ENCODE results near the gene ATOSB. TPM values are rescaled to one million over a fixed set of nuclear protein-coding genes. Genes with fewer than 3 reads are reported as not detected.

ATOSB gene
- total RNA-seq, 1 donor from 2014 or later = 20.3 TPM

GRCh38 chr9:35060548-35061207 is 55.0 kb downstream of the ATOSB start:
- H3K27ac ChIP-seq = no peak overlapping the region
- H3K36me3 ChIP-seq = peaks cover 100% of the 10 kb centered on the region
- no peaks in the 10 kb centered on the region for H3K9me3 ChIP-seq
- no peak overlapping the region for H3K4me3 ChIP-seq
- intact Hi-C loops (cut with DNase I) = no loop called here
- DNase-seq (no peak), ATAC-seq (no peak)
- TF ChIP-seq, protein P1, sequence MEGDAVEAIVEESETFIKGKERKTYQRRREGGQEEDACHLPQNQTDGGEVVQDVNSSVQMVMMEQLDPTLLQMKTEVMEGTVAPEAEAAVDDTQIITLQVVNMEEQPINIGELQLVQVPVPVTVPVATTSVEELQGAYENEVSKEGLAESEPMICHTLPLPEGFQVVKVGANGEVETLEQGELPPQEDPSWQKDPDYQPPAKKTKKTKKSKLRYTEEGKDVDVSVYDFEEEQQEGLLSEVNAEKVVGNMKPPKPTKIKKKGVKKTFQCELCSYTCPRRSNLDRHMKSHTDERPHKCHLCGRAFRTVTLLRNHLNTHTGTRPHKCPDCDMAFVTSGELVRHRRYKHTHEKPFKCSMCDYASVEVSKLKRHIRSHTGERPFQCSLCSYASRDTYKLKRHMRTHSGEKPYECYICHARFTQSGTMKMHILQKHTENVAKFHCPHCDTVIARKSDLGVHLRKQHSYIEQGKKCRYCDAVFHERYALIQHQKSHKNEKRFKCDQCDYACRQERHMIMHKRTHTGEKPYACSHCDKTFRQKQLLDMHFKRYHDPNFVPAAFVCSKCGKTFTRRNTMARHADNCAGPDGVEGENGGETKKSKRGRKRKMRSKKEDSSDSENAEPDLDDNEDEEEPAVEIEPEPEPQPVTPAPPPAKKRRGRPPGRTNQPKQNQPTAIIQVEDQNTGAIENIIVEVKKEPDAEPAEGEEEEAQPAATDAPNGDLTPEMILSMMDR (IDR thresholded peaks at IDR 0.05) = no peak
- no peaks in the 10 kb centered on the region for H3K27me3 ChIP-seq
- no peaks in the 10 kb centered on the region for H3K4me1 ChIP-seq

GRCh38 chr9:35059438-35059837 is 56.2 kb downstream of the ATOSB start:
- no peak for DNase-seq
- Histone ChIP-seq H3K36me3 (peaks cover 100% of the 10 kb centered on the region), H3K4me3 (no peak overlapping the region), H3K27ac (no peak overlapping the region), H3K27me3 (no peaks in the 10 kb centered on the region), H3K4me1 (no peaks in the 10 kb centered on the region), H3K9me3 (no peaks in the 10 kb centered on the region)
- TF ChIP-seq, protein P1 (IDR thresholded peaks at IDR 0.05) = no peak
- no peak for ATAC-seq
- intact Hi-C loops (cut with DNase I) = no loop called here

- Histone ChIP-seq H3K4me3 (no peak overlapping the region), H3K27me3 (no peaks in the 10 kb centered on the region), H3K9me3 (no peaks in the 10 kb centered on the region), H3K27ac (no peak overlapping the region), H3K36me3 (peaks cover 86% of the 10 kb centered on the region), H3K4me1 (no peaks in the 10 kb centered on the region)
- TF ChIP-seq, protein P1 (IDR thresholded peaks at IDR 0.05) = no peak
- DNase-seq (no peak), ATAC-seq (no peak)
- intact Hi-C loops (cut with DNase I) = no loop called here
Measured at GRCh38 chr9:35057271-35057620, 58.4 kb downstream of the ATOSB start.

DNA sequence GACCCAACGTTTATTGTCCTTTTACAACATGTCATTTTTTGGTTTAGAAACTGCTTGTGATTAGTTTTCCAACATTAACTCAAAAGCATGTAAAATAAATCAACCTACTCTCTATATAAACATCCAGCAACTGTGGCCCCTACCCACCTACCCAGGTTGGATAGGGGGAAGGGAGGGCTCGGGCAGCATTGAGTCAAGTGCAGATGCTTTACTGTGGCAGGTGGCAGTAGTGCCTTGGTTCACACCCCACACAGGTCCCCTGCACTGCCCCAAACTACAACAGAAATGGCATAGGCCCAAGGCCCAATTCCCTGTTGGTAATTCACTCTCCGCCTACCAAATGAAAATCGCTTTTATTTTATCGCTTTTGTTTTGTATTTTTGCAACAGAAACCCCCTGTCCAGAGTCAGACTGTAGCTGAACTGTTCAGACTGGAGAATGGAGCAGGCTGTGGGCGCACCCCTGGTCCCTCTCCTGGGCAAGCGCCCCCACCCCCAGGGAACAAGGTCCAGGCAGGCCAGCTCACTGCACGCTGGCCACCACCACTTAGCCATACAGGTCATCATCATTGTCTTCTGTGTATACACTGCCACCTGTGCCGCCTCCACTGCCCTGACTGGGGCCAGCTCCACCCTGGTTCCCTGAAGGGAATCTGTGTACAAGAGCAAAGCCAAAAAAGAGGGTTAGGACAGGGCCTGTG is 58.9 kb downstream of the ATOSB start:
- no peak for DNase-seq
- H3K4me3 ChIP-seq = no peak overlapping the region
- intact Hi-C loops (cut with DNase I) = no loop called here
- peaks cover 86% of the 10 kb centered on the region for H3K36me3 ChIP-seq
- H3K4me1 ChIP-seq = no peaks in the 10 kb centered on the region
- H3K9me3 ChIP-seq = no peaks in the 10 kb centered on the region
- TF ChIP-seq, protein P1 (IDR thresholded peaks at IDR 0.05) = no peak
- no peaks in the 10 kb centered on the region for H3K27me3 ChIP-seq
- peak; percentile 28 for ATAC-seq
- H3K27ac ChIP-seq = no peak overlapping the region

DNA sequence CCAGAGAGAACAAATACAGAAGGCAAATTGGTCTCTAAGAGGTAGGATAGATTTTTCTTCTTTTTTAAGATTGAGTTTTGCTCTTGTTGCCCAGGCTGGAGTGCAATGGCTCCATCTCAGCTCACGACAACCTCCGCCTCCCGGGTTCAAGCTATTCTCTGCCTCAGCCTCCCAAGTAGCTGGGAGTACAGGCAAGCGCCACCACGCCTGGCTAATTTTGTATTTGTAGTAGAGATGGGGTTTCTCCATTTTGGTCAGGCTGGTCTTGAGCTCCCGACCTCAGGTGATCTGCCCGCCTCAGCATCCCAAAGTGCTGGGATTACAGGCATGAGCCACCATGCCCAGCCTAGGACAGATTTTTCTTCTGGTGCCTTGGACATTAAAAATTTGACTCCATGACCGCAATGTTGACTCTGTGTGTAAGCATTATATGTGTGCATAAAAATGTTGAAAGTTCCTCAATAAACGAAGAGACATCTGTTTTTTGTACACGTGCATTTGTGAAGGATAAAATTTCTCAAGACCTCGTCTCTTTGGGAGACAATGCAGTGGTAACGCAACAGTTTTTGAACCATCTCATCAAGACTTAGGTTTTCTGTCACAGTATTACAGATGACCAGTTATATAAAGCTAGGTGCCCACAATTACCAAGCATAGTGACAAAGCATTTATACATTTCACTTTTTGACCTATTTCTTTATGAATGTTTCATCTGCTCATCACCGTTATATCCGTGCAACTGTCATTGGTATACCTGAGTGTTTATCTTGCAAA is 60.6 kb downstream of the ATOSB start:
- no peak overlapping the region for H3K4me3 ChIP-seq
- peaks cover 86% of the 10 kb centered on the region for H3K36me3 ChIP-seq
- no peaks in the 10 kb centered on the region for H3K4me1 ChIP-seq
- TF ChIP-seq, protein P1 (IDR thresholded peaks at IDR 0.05) = no peak
- ATAC-seq (no peak), DNase-seq (no peak)
- intact Hi-C loops (cut with DNase I) = no loop called here
- H3K27ac ChIP-seq = no peak overlapping the region
- H3K27me3 ChIP-seq = no peaks in the 10 kb centered on the region
- H3K9me3 ChIP-seq = no peaks in the 10 kb centered on the region

All from upper lobe of right lung (tissue), 1 donor.